ENCODE results near the gene PNKD.

GRCh38 chr2:218221000-218221399 lies 49.3 kb upstream of the PNKD start:
- TF ChIP-seq, protein P1, sequence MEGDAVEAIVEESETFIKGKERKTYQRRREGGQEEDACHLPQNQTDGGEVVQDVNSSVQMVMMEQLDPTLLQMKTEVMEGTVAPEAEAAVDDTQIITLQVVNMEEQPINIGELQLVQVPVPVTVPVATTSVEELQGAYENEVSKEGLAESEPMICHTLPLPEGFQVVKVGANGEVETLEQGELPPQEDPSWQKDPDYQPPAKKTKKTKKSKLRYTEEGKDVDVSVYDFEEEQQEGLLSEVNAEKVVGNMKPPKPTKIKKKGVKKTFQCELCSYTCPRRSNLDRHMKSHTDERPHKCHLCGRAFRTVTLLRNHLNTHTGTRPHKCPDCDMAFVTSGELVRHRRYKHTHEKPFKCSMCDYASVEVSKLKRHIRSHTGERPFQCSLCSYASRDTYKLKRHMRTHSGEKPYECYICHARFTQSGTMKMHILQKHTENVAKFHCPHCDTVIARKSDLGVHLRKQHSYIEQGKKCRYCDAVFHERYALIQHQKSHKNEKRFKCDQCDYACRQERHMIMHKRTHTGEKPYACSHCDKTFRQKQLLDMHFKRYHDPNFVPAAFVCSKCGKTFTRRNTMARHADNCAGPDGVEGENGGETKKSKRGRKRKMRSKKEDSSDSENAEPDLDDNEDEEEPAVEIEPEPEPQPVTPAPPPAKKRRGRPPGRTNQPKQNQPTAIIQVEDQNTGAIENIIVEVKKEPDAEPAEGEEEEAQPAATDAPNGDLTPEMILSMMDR (IDR thresholded peaks at IDR 0.05; ENCODE audit: insufficient read depth, low read length): no peak
- TF ChIP-seq REST (IDR thresholded peaks at IDR 0.05; ENCODE audit: insufficient replicate concordance, low read depth): no peak
